Loucy (cell line): ENCODE data around the gene WDR1.

ENCODE experiments used
- H2AFZ ChIP-seq: fragments of 200-600 bp; sonication (generic); 2 replicates; pipeline ENCODE4 v1.6.0; 2016; ENCODE audit warnings: antibody characterized with exemption, mild to moderate bottlenecking, low read length, moderate library complexity
- H3F3A ChIP-seq: fragments of 200-600 bp; 2 replicates; pipeline ENCODE4 v1.6.0; 2016; ENCODE audit warnings: antibody characterized with exemption, low read depth, mild to moderate bottlenecking
- H3K27me3 ChIP-seq: fragments of 200-600 bp; sonication (generic); 2 replicates; pipeline ENCODE4 v1.6.1; 2014; ENCODE audit warnings: low read length, mild to moderate bottlenecking; ENCODE audit not compliant: insufficient read depth, poor library complexity, severe bottlenecking
- H3K36me3 ChIP-seq: fragments of 200-600 bp; sonication (generic); 2 replicates; pipeline ENCODE4 v1.6.1; 2016; ENCODE audit warnings: low read length; ENCODE audit not compliant: insufficient read depth
- H3K4me1 ChIP-seq: fragments of 200-600 bp; sonication (generic); 2 replicates; pipeline ENCODE4 v1.5.1; 2014; ENCODE audit warnings: low read length, mild to moderate bottlenecking; ENCODE audit not compliant: insufficient read depth, poor library complexity, severe bottlenecking
- H3K4me2 ChIP-seq: fragments of 200-600 bp; sonication (generic); 2 replicates; pipeline ENCODE4 v1.6.0; 2014; ENCODE audit warnings: antibody characterized with exemption, low read length, low read depth, mild to moderate bottlenecking; ENCODE audit not compliant: poor library complexity, severe bottlenecking
- H3K4me3 ChIP-seq: fragments of 200-600 bp; sonication (generic); 2 replicates; pipeline ENCODE4 v1.5.1; 2014; ENCODE audit warnings: low read length, mild to moderate bottlenecking, mixed read lengths; ENCODE audit not compliant: poor library complexity, severe bottlenecking
- H3K79me2 ChIP-seq: fragments of 200-600 bp; sonication (generic); 2 replicates; pipeline ENCODE4 v1.6.1; 2014; ENCODE audit warnings: low read length; ENCODE audit not compliant: insufficient read depth
- H3K9ac ChIP-seq: fragments of 200-600 bp; sonication (generic); 2 replicates; pipeline ENCODE4 v1.6.0; 2014; ENCODE audit warnings: mild to moderate bottlenecking, low read depth, low read length, moderate library complexity; ENCODE audit not compliant: poor library complexity, severe bottlenecking
- H3K9me2 ChIP-seq: fragments of 200-600 bp; sonication (generic); replicated peaks from 2 replicates; pipeline ENCODE4 v1.6.1; 2016; ENCODE audit warnings: low read depth, low read length, mixed read lengths
- H3K9me3 ChIP-seq: fragments of 200-600 bp; sonication (generic); 2 replicates; pipeline ENCODE4 v1.6.1; 2014; ENCODE audit warnings: mild to moderate bottlenecking, antibody characterized with exemption, low read length, low read depth; ENCODE audit not compliant: insufficient read depth
- H4K20me1 ChIP-seq: fragments of 200-600 bp; sonication (generic); 2 replicates; pipeline ENCODE4 v1.6.0; 2014; ENCODE audit warnings: antibody characterized with exemption, low read length, mild to moderate bottlenecking; ENCODE audit not compliant: insufficient read depth, poor library complexity, severe bottlenecking
- EZH2phosphoT487 ChIP-seq: fragments of 200-600 bp; IDR thresholded peaks from 2 replicates; pipeline ENCODE4 v1.6.1; 2018; ENCODE audit warnings: antibody characterized with exemption, mild to moderate bottlenecking, moderate library complexity, borderline replicate concordance
- TF ChIP-seq, protein P1 (sequence below): fragments of 200-600 bp; sonication (generic); conservative IDR thresholded peaks from 2 replicates; pipeline ENCODE4 v1.5.1; 2014; ENCODE audit warnings: mild to moderate bottlenecking, antibody characterized with exemption, low read length

The WDR1 gene

DNA sequence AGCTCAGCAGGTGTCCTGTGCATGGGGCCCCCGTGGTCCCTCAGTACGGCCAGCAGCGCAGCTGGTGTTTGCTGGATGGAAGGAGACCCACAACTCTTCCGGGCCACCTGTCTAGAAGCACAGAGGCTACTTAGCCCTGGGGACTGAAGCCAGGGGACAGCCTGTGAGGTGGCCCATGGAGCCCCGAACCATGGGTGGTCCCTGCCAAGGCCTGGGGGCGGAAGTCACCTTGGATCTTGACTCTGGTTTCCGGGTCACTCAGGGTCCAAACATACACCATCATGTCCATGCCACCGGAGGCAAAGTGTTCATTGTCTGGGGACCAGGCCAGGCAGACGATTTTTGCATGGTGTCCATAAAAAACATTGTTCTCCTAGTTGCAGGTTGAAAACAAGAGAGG is 39.5 kb downstream of the WDR1 start:
- peaks cover 3% of the 10 kb centered on the region; the same call in 1 of the 2 replicates for H3F3A ChIP-seq
- no peaks in the 10 kb centered on the region for H3K4me1 ChIP-seq
- H3K36me3 ChIP-seq: peaks cover 99% of the 10 kb centered on the region; the same call in 1 of the 2 replicates
- H4K20me1 ChIP-seq: no peaks in the 10 kb centered on the region
- no peaks in the 10 kb centered on the region for H3K9me3 ChIP-seq
- TF ChIP-seq, protein P1, sequence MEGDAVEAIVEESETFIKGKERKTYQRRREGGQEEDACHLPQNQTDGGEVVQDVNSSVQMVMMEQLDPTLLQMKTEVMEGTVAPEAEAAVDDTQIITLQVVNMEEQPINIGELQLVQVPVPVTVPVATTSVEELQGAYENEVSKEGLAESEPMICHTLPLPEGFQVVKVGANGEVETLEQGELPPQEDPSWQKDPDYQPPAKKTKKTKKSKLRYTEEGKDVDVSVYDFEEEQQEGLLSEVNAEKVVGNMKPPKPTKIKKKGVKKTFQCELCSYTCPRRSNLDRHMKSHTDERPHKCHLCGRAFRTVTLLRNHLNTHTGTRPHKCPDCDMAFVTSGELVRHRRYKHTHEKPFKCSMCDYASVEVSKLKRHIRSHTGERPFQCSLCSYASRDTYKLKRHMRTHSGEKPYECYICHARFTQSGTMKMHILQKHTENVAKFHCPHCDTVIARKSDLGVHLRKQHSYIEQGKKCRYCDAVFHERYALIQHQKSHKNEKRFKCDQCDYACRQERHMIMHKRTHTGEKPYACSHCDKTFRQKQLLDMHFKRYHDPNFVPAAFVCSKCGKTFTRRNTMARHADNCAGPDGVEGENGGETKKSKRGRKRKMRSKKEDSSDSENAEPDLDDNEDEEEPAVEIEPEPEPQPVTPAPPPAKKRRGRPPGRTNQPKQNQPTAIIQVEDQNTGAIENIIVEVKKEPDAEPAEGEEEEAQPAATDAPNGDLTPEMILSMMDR: no peak
- TF ChIP-seq EZH2phosphoT487: no peak
- no peak overlapping the region for H3K4me2 ChIP-seq
- H3K27me3 ChIP-seq: no peaks in the 10 kb centered on the region
- H3K79me2 ChIP-seq: no peaks in the 10 kb centered on the region
- H3K4me3 ChIP-seq: no peak overlapping the region
- no peak overlapping the region for H3K9ac ChIP-seq
- H2AFZ ChIP-seq: no peak overlapping the region
- no peaks in the 10 kb centered on the region for H3K9me2 ChIP-seq

DNA sequence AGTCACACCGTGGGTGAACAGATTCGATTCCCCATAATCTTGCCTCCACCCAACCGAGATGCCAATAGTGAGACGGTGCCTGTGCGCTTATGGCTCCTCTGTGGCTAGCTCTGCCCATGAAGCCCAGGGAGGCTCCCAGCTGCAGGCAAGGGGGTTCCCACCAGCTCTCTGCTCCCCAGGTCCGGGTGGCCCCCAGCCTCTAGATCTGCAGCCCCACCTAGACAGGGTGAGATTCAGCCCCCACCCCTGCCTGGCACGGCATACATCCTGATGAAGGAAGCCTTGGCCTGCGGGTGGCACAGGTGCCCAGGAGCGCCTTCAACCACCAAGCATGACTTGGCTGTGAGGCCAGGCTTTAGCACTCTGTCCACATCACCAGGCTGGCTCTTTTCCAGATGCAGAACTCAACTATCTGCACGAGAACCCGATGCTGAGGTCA is 40.6 kb downstream of the WDR1 start:
- no peaks in the 10 kb centered on the region for H4K20me1 ChIP-seq
- H3K9ac ChIP-seq: no peak overlapping the region
- H3K4me1 ChIP-seq: no peaks in the 10 kb centered on the region
- no peak overlapping the region for H3K4me3 ChIP-seq
- no peaks in the 10 kb centered on the region for H3K9me3 ChIP-seq
- H3F3A ChIP-seq: peaks cover 3% of the 10 kb centered on the region; the same call in 1 of the 2 replicates
- H3K4me2 ChIP-seq: no peak overlapping the region
- H3K36me3 ChIP-seq: peaks cover 91% of the 10 kb centered on the region; the same call in 1 of the 2 replicates
- H3K27me3 ChIP-seq: no peaks in the 10 kb centered on the region
- no peaks in the 10 kb centered on the region for H3K9me2 ChIP-seq
- H3K79me2 ChIP-seq: no peaks in the 10 kb centered on the region
- TF ChIP-seq, protein P1: no peak
- TF ChIP-seq EZH2phosphoT487: no peak
- no peak overlapping the region for H2AFZ ChIP-seq

DNA sequence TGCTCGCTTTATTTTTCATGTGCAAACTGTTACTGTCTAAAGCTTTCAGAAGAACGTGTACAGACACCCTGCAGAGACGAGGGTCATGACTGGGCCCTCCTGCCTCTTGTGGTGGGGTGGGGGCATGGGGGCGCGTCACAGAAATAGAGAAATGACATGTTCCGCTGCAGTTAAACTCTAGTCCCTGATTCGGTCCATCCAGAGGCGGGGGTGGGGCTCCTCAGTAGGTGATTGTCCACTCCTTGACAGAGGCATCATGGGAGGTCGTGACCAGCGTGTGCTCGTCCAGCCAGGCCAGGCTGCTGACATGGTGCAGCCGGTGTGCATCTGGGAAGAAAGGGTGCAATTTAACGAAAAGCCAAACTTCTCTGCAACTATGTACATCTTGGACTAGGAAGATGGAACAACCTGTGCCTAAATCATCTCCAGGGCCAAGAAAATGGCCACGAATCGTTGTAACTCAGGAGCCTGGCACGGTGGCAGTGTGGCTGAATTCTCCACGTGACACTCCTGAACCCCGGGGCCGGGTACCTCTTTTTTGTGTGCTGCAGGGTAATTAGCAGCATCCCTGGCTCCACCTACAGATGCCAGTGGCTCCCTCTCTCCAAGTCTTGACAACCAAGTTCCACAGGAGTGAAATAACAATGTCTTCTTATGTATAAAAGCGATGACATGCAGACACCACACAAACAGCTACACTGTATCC is 41.3 kb downstream of the WDR1 start:
- Histone ChIP-seq H3K9ac (no peak overlapping the region), H4K20me1 (no peaks in the 10 kb centered on the region), H3K4me3 (no peak overlapping the region), H3K36me3 (peaks cover 85% of the 10 kb centered on the region; the same call in 1 of the 2 replicates), H3K9me2 (no peaks in the 10 kb centered on the region), H3F3A (peaks cover 3% of the 10 kb centered on the region; the same call in 1 of the 2 replicates), H3K27me3 (no peaks in the 10 kb centered on the region), H3K4me2 (no peak overlapping the region), H3K79me2 (no peaks in the 10 kb centered on the region), H3K4me1 (no peaks in the 10 kb centered on the region), H3K9me3 (no peaks in the 10 kb centered on the region), H2AFZ (no peak overlapping the region)
- TF ChIP-seq, protein P1: no peak
- TF ChIP-seq EZH2phosphoT487: no peak
